Measurements from ENCODE around the gene SETDB1. TPM values are rescaled to one million over a fixed set of nuclear protein-coding genes. Genes with fewer than 3 reads are reported as not detected.
A peak's percentile ranks its signal among the peaks of the same experiment; 100 is the strongest.

SETDB1 gene
- total RNA-seq, 1 experiment from 2014 or later = 66.5 TPM

DNA sequence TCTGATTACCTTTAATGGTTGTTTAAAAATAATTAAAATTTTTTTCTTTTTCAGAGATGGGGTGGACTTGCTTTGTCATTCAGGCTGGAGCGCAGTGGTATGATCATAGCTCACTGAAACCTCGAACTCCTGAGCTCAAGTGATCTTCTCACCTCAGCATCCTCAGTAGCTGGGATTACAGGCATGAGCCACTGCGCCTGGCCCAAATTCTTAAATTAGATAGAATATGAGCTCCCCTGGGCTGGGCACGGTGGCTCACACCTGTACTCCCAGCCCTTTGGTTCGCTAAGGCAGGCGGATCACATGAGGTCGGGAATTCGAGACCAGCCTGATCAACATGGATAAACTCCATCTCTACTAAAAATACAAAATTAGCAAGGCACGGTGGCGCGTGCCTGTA, 31.5 kb downstream of the SETDB1 start:
- ChIA-PET CTCF (no interaction called here), POLR2A (ENCODE audit: low non-redundant PET) (interaction anchor here (0.7 kb wide), 1 partner anchor 583 kb away, joined by 15 read pairs; no protein-coding TSS in a partner anchor)
- TF ChIP-seq, protein P1, sequence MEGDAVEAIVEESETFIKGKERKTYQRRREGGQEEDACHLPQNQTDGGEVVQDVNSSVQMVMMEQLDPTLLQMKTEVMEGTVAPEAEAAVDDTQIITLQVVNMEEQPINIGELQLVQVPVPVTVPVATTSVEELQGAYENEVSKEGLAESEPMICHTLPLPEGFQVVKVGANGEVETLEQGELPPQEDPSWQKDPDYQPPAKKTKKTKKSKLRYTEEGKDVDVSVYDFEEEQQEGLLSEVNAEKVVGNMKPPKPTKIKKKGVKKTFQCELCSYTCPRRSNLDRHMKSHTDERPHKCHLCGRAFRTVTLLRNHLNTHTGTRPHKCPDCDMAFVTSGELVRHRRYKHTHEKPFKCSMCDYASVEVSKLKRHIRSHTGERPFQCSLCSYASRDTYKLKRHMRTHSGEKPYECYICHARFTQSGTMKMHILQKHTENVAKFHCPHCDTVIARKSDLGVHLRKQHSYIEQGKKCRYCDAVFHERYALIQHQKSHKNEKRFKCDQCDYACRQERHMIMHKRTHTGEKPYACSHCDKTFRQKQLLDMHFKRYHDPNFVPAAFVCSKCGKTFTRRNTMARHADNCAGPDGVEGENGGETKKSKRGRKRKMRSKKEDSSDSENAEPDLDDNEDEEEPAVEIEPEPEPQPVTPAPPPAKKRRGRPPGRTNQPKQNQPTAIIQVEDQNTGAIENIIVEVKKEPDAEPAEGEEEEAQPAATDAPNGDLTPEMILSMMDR (conservative IDR thresholded peaks at IDR 0.05; ENCODE audit: low read depth, low read length) = no peak
- Histone ChIP-seq H3K27me3 (replicated peaks; ENCODE audit: insufficient read depth, low read depth, low read length, poor library complexity) (no peaks in the 10 kb centered on the region), H3K9me3 (ENCODE audit: low read depth, low read length, poor library complexity, severe bottlenecking) (no peaks in the 10 kb centered on the region), H3K4me1 (ENCODE audit: insufficient read depth, low read length, poor library complexity, severe bottlenecking) (no peaks in the 10 kb centered on the region), H3K4me3 (ENCODE audit: low read depth, low read length, poor library complexity, severe bottlenecking) (no peak overlapping the region), H3K27ac (ENCODE audit: low read depth, low read length, poor library complexity, severe bottlenecking) (no peak overlapping the region), H3K36me3 (ENCODE audit: insufficient read depth, low read length, poor library complexity, severe bottlenecking) (peaks cover 67% of the 10 kb centered on the region)
- intact Hi-C loops (cut with micrococcal nuclease; ENCODE audit: unreplicated experiment) = no loop called here
- BruUV-seq (replicated peaks) = no TSS peak
- DNase-seq (ENCODE audit: low spot score) = no peak

DNA sequence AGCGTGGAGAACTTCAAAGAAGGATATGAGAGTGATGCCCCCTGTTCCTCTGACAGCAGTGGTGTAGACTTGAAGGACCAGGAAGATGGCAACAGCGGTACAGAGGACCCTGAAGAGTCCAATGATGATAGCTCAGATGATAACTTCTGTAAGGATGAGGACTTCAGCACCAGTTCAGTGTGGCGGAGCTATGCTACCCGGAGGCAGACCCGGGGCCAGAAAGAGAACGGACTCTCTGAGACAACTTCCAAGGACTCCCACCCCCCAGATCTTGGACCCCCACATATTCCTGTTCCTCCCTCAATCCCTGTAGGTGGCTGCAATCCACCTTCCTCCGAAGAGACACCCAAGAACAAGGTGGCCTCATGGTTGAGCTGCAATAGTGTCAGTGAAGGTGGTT, 34.5 kb downstream of the SETDB1 start:
- Histone ChIP-seq H3K9me3 (ENCODE audit: low read depth, low read length, poor library complexity, severe bottlenecking) (no peaks in the 10 kb centered on the region), H3K4me1 (ENCODE audit: insufficient read depth, low read length, poor library complexity, severe bottlenecking) (no peaks in the 10 kb centered on the region), H3K4me3 (ENCODE audit: low read depth, low read length, poor library complexity, severe bottlenecking) (no peak overlapping the region), H3K27ac (ENCODE audit: low read depth, low read length, poor library complexity, severe bottlenecking) (no peak overlapping the region), H3K27me3 (replicated peaks; ENCODE audit: insufficient read depth, low read depth, low read length, poor library complexity) (no peaks in the 10 kb centered on the region), H3K36me3 (ENCODE audit: insufficient read depth, low read length, poor library complexity, severe bottlenecking) (peaks cover 75% of the 10 kb centered on the region)
- no peak for DNase-seq (ENCODE audit: low spot score)
- CTCF ChIA-PET = no interaction called here
- TF ChIP-seq, protein P1 (conservative IDR thresholded peaks at IDR 0.05; ENCODE audit: low read depth, low read length) = no peak
- TF ChIP-seq EZH2 (IDR thresholded peaks at IDR 0.05; ENCODE audit: borderline replicate concordance, low read depth, low read length, poor library complexity, severe bottlenecking) = no peak
- POLR2A ChIA-PET (ENCODE audit: low non-redundant PET) = no interaction called here
- intact Hi-C loops (cut with micrococcal nuclease; ENCODE audit: unreplicated experiment) = no loop called here
- TSS peak; percentile 26 for BruUV-seq (replicated peaks)

DNA sequence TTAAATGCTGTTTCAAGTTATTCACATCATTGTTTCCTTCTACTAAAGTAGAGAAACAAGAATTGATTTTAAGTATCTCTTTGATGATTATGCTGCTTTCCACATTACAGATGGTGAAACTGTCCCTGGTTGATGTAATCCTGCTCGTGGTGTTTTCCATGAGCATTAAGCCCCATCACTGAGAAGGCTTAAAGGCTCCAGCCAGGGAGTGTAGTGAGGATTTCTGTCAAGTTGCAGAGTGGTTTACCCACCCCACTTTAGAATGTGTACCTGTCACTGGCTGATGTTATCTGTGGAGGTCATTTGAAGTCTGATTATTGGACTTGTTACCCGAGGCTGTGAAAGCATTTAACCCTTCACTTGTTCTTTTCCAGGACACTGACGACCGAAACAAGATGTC, 35.6 kb downstream of the SETDB1 start:
- Histone ChIP-seq H3K4me3 (ENCODE audit: low read depth, low read length, poor library complexity, severe bottlenecking) (no peak overlapping the region), H3K36me3 (ENCODE audit: insufficient read depth, low read length, poor library complexity, severe bottlenecking) (peaks cover 85% of the 10 kb centered on the region), H3K9me3 (ENCODE audit: low read depth, low read length, poor library complexity, severe bottlenecking) (no peaks in the 10 kb centered on the region), H3K27ac (ENCODE audit: low read depth, low read length, poor library complexity, severe bottlenecking) (no peak overlapping the region), H3K4me1 (ENCODE audit: insufficient read depth, low read length, poor library complexity, severe bottlenecking) (no peaks in the 10 kb centered on the region), H3K27me3 (replicated peaks; ENCODE audit: insufficient read depth, low read depth, low read length, poor library complexity) (no peaks in the 10 kb centered on the region)
- CTCF ChIA-PET = no interaction called here
- DNase-seq (ENCODE audit: low spot score) = no peak
- intact Hi-C loops (cut with micrococcal nuclease; ENCODE audit: unreplicated experiment) = no loop called here
- no TSS peak for BruUV-seq (replicated peaks)
- TF ChIP-seq, protein P1 (conservative IDR thresholded peaks at IDR 0.05; ENCODE audit: low read depth, low read length) = no peak
- TF ChIP-seq EZH2 (IDR thresholded peaks at IDR 0.05; ENCODE audit: borderline replicate concordance, low read depth, low read length, poor library complexity, severe bottlenecking) = no peak
- POLR2A ChIA-PET (ENCODE audit: low non-redundant PET) = no interaction called here

All from A673 (cell line).